ENCODE measurements around the gene HOXC9.

DNA sequence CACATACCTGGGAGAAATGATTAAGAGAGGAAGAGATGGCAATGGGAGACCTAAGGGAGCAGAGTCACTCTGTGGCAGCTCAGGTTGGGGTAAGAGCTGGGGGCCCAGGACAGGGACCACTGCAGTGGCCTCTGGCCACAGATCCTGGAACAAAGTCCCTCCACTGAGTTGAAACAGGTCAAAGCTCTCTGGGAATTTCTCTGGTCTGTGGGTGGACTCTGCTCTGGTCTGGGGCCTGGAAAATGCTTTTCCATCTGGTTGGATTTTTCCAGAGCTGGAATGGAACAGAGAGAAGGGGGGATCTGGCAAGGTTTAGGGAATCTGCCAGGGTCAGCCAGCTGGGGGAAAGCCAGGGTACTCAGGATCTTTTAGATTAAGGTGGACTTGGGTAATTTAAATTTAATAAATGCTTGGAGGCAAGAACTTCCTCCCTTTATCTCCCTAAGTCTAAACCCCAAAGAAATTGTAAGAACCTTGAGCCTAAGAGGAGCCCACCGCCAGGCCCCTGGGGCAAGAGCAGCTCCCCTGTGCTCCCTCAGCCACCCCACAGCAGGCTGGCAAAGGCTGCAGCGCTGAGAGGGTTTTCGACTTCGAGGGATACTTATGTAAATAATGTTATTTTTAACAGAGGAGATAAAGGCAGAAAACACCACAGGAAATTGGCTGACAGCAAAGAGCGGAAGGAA is 11.3 kb upstream of the HOXC9 start:
- no peak for TF ChIP-seq RAD21 (IDR thresholded peaks at IDR 0.05)
- TF ChIP-seq, protein P1, sequence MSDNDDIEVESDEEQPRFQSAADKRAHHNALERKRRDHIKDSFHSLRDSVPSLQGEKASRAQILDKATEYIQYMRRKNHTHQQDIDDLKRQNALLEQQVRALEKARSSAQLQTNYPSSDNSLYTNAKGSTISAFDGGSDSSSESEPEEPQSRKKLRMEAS (IDR thresholded peaks at IDR 0.05) = no peak
- TF ChIP-seq, protein P2, sequence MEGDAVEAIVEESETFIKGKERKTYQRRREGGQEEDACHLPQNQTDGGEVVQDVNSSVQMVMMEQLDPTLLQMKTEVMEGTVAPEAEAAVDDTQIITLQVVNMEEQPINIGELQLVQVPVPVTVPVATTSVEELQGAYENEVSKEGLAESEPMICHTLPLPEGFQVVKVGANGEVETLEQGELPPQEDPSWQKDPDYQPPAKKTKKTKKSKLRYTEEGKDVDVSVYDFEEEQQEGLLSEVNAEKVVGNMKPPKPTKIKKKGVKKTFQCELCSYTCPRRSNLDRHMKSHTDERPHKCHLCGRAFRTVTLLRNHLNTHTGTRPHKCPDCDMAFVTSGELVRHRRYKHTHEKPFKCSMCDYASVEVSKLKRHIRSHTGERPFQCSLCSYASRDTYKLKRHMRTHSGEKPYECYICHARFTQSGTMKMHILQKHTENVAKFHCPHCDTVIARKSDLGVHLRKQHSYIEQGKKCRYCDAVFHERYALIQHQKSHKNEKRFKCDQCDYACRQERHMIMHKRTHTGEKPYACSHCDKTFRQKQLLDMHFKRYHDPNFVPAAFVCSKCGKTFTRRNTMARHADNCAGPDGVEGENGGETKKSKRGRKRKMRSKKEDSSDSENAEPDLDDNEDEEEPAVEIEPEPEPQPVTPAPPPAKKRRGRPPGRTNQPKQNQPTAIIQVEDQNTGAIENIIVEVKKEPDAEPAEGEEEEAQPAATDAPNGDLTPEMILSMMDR (IDR thresholded peaks at IDR 0.05; ENCODE audit: low read depth, low read length, missing input control) = no peak
- no peak for TF ChIP-seq YY1 (IDR thresholded peaks at IDR 0.05)
- TF ChIP-seq JUND (IDR thresholded peaks at IDR 0.05) = no peak
- no peak for TF ChIP-seq SP1 (IDR thresholded peaks at IDR 0.05)
- no peak for TF ChIP-seq GABPA (IDR thresholded peaks at IDR 0.05 in 1 of 2, conservative IDR thresholded peaks at IDR 0.05 in 1 of 2)
- TF ChIP-seq TAF1 (conservative IDR thresholded peaks at IDR 0.05) = no peak
- no peak for TF ChIP-seq RXRA (IDR thresholded peaks at IDR 0.05)
- TF ChIP-seq, protein P3, sequence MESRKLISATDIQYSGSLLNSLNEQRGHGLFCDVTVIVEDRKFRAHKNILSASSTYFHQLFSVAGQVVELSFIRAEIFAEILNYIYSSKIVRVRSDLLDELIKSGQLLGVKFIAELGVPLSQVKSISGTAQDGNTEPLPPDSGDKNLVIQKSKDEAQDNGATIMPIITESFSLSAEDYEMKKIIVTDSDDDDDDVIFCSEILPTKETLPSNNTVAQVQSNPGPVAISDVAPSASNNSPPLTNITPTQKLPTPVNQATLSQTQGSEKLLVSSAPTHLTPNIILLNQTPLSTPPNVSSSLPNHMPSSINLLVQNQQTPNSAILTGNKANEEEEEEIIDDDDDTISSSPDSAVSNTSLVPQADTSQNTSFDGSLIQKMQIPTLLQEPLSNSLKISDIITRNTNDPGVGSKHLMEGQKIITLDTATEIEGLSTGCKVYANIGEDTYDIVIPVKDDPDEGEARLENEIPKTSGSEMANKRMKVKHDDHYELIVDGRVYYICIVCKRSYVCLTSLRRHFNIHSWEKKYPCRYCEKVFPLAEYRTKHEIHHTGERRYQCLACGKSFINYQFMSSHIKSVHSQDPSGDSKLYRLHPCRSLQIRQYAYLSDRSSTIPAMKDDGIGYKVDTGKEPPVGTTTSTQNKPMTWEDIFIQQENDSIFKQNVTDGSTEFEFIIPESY (IDR thresholded peaks at IDR 0.05) = no peak

Measured in liver (tissue), 3 donors.